Thoracic aorta (tissue), 2 donors: ENCODE measurements around the gene PET100. TPM values are rescaled to one million over a fixed set of nuclear protein-coding genes. Genes with fewer than 3 reads are reported as not detected.

Source experiments
- ATAC-seq: fragments of 150-250 bp; one replicate; pipeline ENCODE4 v1.8.0; 2017; ENCODE audit warnings: low read depth; ENCODE audit not compliant: insufficient number of reproducible peaks, low FRiP score
- DNase-seq: peaks from one replicate; pipeline ENCODE4 v3.0.0-alpha.2; 2020; ENCODE audit warnings: low spot score
- H3K27ac ChIP-seq, 2 donors: fragments of 200-600 bp; sonication (generic); 1 replicate in 1 of 2; 2 replicates in 1 of 2; pipeline ENCODE4 v1.5.1; 2016; ENCODE audit warnings: mild to moderate bottlenecking in 2 of 2, moderate library complexity in 2 of 2
- H3K27me3 ChIP-seq: fragments of 200-600 bp; sonication (generic); replicated peaks from 2 replicates; pipeline ENCODE4 v1.6.0; 2016; ENCODE audit warnings: mild to moderate bottlenecking; ENCODE audit not compliant: insufficient read depth
- H3K36me3 ChIP-seq: fragments of 200-600 bp; sonication (generic); one replicate; pipeline ENCODE4 v1.5.1; 2016
- H3K4me1 ChIP-seq, 2 donors: fragments of 200-600 bp; sonication (generic); 1 replicate in 1 of 2; 2 replicates in 1 of 2; pipeline versions ENCODE4 v1.5.1 to v1.6.0; 2016; ENCODE audit warnings: low read depth in 2 of 2, mild to moderate bottlenecking in 1 of 2; ENCODE audit not compliant: control insufficient read depth in 1 of 2
- H3K4me3 ChIP-seq: fragments of 200-600 bp; sonication (generic); 2 replicates; pipeline ENCODE4 v1.5.1; 2016; ENCODE audit warnings: mild to moderate bottlenecking
- H3K9me3 ChIP-seq: fragments of 200-600 bp; sonication (generic); 2 replicates; pipeline ENCODE4 v1.5.1; 2016
- CTCF ChIP-seq: fragments of 200-600 bp; sonication (generic); IDR thresholded peaks from one replicate; pipeline ENCODE4 v1.5.1; 2019; ENCODE audit warnings: antibody characterized with exemption
- total RNA-seq, 2 donors: library from RNA; depleted of rRNA; stranded (reverse); fragments of >200 nt; gene quantifications; one replicate each; pipeline versions ENCODE4 v1.1.0 to v1.2.3, GENCODE V29; 2016

PET100 gene
- total RNA-seq, 2 donors from 2014 or later, result 4.5 to 11.9 TPM

GRCh38 chr19:7632340-7633203, 3.0 kb downstream of the PET100 start:
- no peak overlapping the region for H3K4me3 ChIP-seq
- H3K36me3 ChIP-seq, result no peaks in the 10 kb centered on the region
- no peaks in the 10 kb centered on the region for H3K27me3 ChIP-seq
- ATAC-seq (no peak), DNase-seq (no peak)
- TF ChIP-seq CTCF, result no peak
- no peaks in the 10 kb centered on the region for H3K9me3 ChIP-seq
- H3K4me1 ChIP-seq, result peaks cover 22 to 27% of the 10 kb centered on the region in 2 donors
- H3K27ac ChIP-seq, result no peak overlapping the region

GRCh38 chr19:7633698-7634097, 4.1 kb downstream of the PET100 start, which contains the start of gene PCP2:
TSS of gene PCP2 (minus strand) at chr19:7633719. CDS start at chr19:7633457, 262 bp downstream.
- no peak for TF ChIP-seq CTCF
- Histone ChIP-seq H3K27me3 (no peaks in the 10 kb centered on the region), H3K36me3 (no peaks in the 10 kb centered on the region), H3K27ac (no peak within 1 kb of the TSS), H3K4me3 (no peak within 1 kb of the TSS), H3K4me1 (peaks cover 11 to 16% of the 10 kb centered on the region in 2 donors), H3K9me3 (no peaks in the 10 kb centered on the region)
- DNase-seq, result no peak
- ATAC-seq, result no peak

- no peaks in the 10 kb centered on the region for H3K27me3 ChIP-seq
Measured at GRCh38 chr19:7635670-7636069, 6.1 kb downstream of the PET100 start.

GRCh38 chr19:7636317-7636690, 6.7 kb downstream of the PET100 start:
- Histone ChIP-seq H3K4me3 (peak overlapping the region; percentile 65), H3K27me3 (no peaks in the 10 kb centered on the region), H3K36me3 (no peaks in the 10 kb centered on the region), H3K27ac (no peak overlapping the region), H3K4me1 (no peaks in the 10 kb centered on the region), H3K9me3 (no peaks in the 10 kb centered on the region)
- TF ChIP-seq CTCF, result no peak
- ATAC-seq (no peak), DNase-seq (no peak)

More at GRCh38 chr19:7635670-7636069, 6.1 kb downstream of the PET100 start:
- Histone ChIP-seq H3K4me3 (no peak overlapping the region), H3K36me3 (no peaks in the 10 kb centered on the region), H3K9me3 (no peaks in the 10 kb centered on the region), H3K4me1 (peaks cover 4% of the 10 kb centered on the region in 2 donors), H3K27ac (no peak overlapping the region)
- ATAC-seq, result no peak
- no peak for DNase-seq
- no peak for TF ChIP-seq CTCF

GRCh38 chr19:7636691-7637373, 7.2 kb downstream of the PET100 start, which contains the start of gene STXBP2:
TSS of gene STXBP2 (plus strand) at chr19:7637110. CDS start at chr19:7637150, 40 bp downstream.
- Histone ChIP-seq H3K36me3 (no peaks in the 10 kb centered on the region), H3K4me1 (no peaks in the 10 kb centered on the region), H3K4me3 (peak within 1 kb of the TSS; percentile 65), H3K27me3 (no peaks in the 10 kb centered on the region), H3K27ac (peak within 1 kb of the TSS in 1 of 2 donors; percentile 8), H3K9me3 (no peaks in the 10 kb centered on the region)
- DNase-seq (no peak), ATAC-seq (no peak)
- TF ChIP-seq CTCF, result no peak
